HG02852 (cell line): Measurements from ENCODE around the gene SQSTM1.
"Not testable (repeated sequence)": the region's sequence is repeated elsewhere in the genome, so short reads cannot be mapped to it uniquely, and the experiment has no call there.

ENCODE experiments used
- ATAC-seq: cut with Tn5 transposase; IDR thresholded peaks from one replicate; pipeline ENCODE4 v1.9.1; 2021; ENCODE audit warnings: mild to moderate bottlenecking, moderate library complexity; ENCODE audit not compliant: unreplicated experiment

Gene SQSTM1

GRCh38 chr5:179823937-179824744 is 3.4 kb downstream of the SQSTM1 start:
- no peak for ATAC-seq

GRCh38 chr5:179824745-179825112 is 4.0 kb downstream of the SQSTM1 start:
- ATAC-seq: no peak

- ATAC-seq: no peak
Measured at GRCh38 chr5:179825655-179826182, 5.0 kb downstream of the SQSTM1 start.

- ATAC-seq: no peak
Measured at GRCh38 chr5:179827680-179828079, 7.0 kb downstream of the SQSTM1 start.

DNA sequence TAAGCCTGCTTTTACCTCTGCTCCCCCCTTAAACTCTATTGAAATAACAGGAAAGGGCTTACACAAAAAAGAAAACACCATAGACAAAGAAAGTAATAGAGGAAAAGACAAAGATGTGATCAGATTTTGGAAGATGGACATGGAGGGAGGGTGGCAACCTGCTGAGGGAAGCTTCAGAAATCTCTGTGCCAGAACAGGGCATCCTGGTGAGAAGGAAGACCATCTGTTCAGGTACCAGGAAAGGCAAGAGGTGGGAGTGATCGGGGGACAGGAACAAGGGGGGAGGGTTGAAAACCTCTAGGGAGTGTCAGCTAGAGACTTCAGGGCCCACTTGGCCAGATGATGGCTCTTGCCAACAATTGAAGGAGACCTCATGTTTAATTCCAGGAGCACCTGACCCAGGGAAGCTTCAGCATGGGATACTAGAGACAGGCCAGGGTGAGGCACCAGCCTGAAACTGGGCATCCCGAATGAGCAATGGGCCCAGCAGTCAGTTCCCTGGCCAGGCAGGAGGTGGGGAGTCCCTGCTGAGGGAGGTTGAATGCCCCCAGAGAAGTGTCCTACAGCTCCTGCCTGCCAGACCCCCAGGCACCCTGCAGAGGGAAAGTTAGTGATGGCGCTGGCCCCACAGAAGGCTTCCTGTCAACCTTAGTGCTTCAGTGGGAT is 8.2 kb downstream of the SQSTM1 start:
- no peak for ATAC-seq

DNA sequence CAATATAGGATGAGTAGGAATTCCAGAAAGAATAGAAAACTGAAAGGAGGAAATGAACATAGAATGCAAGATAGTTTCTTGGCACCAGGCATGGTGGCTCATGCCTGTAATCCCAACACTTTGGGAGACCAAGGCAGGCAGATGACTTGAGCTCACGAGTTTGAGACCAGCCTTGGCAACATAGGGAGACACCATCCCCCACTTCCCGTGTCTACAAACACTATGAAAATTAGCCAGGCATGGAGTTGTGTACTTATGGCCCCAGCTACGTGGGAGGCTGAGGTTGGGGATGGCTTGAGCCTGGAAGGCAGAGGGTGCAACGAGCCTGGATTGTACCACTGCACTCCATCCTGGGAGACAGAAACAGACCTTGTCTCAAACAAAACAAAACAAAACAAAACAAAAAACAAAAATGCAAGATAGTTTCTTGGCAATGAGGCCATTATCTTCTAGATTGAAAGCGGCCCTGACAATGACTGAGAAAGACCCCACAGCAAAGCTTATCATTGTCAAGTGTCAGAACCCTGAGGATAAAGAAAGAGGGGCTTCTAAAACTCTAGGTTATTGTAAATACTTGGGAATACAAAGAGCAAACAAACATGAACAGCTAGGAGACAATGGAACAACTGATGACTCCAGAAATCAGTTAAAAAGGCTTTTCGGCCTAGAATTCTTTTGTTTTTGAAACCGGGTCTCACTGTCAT is 9.2 kb downstream of the SQSTM1 start:
- no peak for ATAC-seq

DNA sequence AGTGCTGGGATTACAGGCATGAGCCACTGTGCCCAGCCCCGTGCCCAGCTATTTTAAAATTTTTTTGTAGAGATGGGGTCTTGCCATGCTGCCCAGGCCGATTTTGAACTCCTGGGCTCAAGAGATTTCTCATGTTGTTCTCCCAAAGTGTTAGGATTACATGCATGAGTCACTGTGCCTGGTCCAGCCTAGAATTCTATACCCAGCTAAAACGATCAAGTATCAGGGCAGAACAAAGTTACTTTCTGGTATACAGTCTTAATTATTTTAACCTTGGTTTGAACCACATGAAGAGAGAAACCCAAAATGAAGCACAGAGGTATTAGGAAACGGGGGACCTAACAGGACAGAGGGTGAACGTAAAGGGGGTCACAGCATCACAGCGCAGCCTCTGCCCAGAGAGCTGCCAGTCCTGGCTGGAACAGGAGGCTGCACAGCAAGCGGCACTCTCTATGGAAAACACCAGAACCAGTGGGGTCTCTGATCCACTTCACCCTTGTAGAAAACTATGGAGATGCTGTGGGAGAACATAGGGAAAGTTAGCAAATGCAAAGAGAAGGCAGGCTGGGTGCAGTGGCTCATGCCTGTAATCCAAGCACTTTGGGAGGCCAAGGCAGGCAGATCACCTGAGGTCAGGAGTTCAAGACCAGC is 10.2 kb downstream of the SQSTM1 start:
- no peak for ATAC-seq

- ATAC-seq: no peak
Measured at GRCh38 chr5:179832039-179832745, 11.5 kb downstream of the SQSTM1 start.

GRCh38 chr5:179833056-179833708 is 12.5 kb downstream of the SQSTM1 start:
- ATAC-seq: no peak

DNA sequence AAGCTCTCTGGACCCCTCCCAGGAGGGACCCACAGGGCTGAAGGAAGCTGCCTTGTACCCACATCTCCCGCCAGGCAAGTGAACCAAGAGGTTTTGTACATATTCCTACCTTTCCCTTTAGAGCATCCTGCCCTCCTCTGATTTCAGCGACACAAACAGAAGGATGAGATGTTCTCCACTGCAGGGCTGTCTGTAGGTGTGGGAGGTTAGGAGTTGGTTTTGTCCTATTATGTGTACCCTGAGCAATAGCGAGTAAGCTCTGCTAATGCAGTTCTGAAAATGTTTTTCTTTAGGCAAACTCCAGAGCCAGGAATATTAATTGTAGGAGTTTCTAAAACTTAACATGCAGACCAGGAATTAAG is 13.0 kb downstream of the SQSTM1 start:
- no peak for ATAC-seq

DNA sequence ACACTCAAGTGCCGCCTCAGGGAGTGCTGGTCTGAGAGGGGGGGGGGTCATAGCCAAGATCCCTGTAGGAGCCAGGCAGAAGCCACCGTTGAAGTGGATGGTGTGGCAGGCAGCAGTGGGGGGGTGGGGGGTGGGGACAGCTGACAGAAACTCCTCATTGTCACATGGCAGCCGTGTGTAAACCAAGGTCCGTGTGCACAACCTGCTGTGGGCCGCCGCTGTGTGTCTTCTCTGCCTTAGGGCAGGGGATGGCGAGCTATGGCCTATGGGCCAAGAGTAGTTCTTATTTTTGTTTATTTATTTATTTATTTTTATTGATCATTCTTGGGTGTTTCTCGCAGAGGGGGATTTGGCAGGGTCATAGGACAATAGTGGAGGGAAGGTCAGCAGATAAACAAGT is 13.4 kb downstream of the SQSTM1 start:
- no peak for ATAC-seq

GRCh38 chr5:179834871-179835270 is 14.2 kb downstream of the SQSTM1 start:
- ATAC-seq: not testable (repeated sequence)

DNA sequence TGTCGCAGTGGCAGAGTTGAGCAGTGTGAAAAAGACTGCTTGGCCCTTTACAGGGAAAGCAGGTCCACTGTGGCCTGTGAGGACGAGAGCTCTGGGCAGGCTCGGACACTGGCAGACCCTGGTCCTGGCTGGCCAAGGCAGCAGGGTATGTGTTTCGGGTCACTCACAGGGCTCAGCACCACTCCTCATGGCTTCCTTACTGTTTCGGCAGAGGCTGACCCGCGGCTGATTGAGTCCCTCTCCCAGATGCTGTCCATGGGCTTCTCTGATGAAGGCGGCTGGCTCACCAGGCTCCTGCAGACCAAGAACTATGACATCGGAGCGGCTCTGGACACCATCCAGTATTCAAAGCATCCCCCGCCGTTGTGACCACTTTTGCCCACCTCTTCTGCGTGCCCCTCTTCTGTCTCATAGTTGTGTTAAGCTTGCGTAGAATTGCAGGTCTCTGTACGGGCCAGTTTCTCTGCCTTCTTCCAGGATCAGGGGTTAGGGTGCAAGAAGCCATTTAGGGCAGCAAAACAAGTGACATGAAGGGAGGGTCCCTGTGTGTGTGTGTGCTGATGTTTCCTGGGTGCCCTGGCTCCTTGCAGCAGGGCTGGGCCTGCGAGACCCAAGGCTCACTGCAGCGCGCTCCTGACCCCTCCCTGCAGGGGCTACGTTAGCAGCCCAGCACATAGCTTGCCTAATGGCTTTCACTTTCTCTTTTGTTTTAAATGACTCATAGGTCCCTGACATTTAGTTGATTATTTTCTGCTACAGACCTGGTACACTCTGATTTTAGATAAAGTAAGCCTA is 15.7 kb downstream of the SQSTM1 start:
- ATAC-seq: no peak

- no peak for ATAC-seq
Measured at GRCh38 chr5:179837076-179838011, 16.6 kb downstream of the SQSTM1 start.

DNA sequence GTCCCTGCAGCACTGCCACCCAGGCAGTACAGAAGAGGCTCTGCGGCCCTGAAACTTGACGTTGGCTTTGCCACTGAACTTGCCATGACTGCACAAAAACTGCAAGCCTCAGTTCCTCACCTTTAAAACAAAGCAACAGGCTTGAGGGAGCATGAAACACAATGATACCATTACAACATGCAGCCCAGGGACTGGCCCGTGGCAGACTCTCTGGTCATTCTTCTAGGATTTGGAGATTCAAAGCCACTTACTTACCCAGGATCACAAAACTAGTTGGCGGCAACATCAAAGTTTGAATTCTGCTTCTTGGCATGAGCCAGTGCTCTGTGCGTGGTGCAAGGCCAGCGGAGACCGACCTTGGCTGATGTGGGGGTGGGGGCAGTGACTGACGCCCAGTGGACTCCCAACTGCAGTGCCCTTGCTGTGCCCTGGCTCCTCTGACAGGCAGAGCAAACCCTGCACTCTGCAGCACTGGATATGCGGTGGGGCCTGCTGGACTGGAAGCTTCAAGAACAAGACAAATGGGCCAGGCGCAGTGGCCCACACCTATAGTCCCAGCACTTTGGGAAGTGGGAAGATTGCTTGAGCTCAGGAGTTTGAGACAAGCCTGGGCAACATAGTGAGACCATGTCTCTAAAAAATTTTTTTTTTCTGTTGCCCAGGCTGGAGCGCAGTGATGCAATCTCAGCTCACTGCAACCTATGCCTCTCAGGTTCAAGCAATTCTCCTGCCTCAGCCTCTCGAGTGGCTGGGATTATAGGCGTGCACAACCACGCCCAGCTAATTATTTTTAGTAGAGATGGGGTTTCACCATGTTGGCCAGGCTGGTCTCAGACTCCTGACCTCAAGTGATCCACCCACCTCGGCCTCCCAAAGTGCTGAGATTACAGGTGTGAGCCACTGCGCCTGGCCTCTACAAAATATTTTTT is 18.9 kb downstream of the SQSTM1 start:
- ATAC-seq: no peak

DNA sequence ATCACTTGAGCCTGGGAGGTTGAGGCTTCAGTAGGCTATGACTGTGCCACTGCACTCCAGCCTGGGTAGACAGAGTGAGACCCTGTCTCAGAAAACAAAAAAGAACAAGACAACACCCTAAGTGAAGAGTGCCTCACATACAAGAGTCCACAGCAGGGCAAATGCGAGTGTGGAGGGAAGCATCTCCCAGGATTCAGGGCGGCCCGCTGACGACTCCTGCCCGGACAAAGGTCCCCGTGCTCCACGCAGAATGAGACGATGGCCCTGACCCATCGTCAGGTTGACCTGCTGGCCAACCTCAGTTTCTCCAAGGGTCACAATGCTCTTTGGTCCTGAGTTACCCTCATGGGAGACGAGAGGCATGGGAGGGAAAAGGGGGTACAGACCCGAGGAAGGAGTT is 19.6 kb downstream of the SQSTM1 start:
- no peak for ATAC-seq

- ATAC-seq: no peak
Measured at GRCh38 chr5:179840766-179841165, 20.1 kb downstream of the SQSTM1 start.
